Natural killer cell (primary cell): ENCODE measurements around the gene FAM187B. TPM values are rescaled to one million over a fixed set of nuclear protein-coding genes. Genes with fewer than 3 reads are reported as not detected.

Source experiments
- ATAC-seq, 3 donors: fragments of 150-1000 bp in 2 of 3; fragments of 200-7000 bp in 1 of 3; cut with Tn5 transposase; 1 replicate in 1 of 3; 2 replicates in 2 of 3; pipeline ENCODE4 v1.10.0; 2021; ENCODE audit warnings: mild to moderate bottlenecking in 2 of 3, moderate library complexity in 2 of 3
- DNase-seq, 2 donors: peaks; one replicate each; pipeline versions ENCODE4 v3.0.0 to v3.0.0-alpha.2; 2013 to 2021; ENCODE audit warnings: mixed read lengths in 1 of 2
- H3K27ac ChIP-seq: one replicate; pipeline ENCODE4 v1.5.1; 2013; ENCODE audit warnings: mild to moderate bottlenecking, low read length
- H3K27me3 ChIP-seq: one replicate; pipeline ENCODE4 v1.6.1; 2013; ENCODE audit warnings: low read length; ENCODE audit not compliant: control insufficient read depth, insufficient read depth
- H3K36me3 ChIP-seq: one replicate; pipeline ENCODE4 v1.6.1; 2013; ENCODE audit warnings: low read length; ENCODE audit not compliant: control insufficient read depth, insufficient read depth
- H3K4me1 ChIP-seq: one replicate; pipeline ENCODE4 v1.6.1; 2013; ENCODE audit warnings: low read length; ENCODE audit not compliant: control insufficient read depth, insufficient read depth
- H3K4me3 ChIP-seq: one replicate; pipeline ENCODE4 v1.5.1; 2013; ENCODE audit warnings: low read length
- H3K9me3 ChIP-seq: one replicate; pipeline ENCODE4 v1.6.1; 2013; ENCODE audit warnings: low read length; ENCODE audit not compliant: control insufficient read depth, insufficient read depth
- H3K27ac Mint-ChIP-seq, 2 donors: one replicate each; pipeline ENCODE4 v1.8.0; 2022; ENCODE audit warnings: mild to moderate bottlenecking in 2 of 2, mixed read lengths in 2 of 2, moderate library complexity in 1 of 2
- H3K27me3 Mint-ChIP-seq, 2 donors: one replicate each; pipeline ENCODE4 v1.8.0; 2022; ENCODE audit warnings: low read depth in 2 of 2, mixed read lengths in 2 of 2
- H3K36me3 Mint-ChIP-seq: one replicate; pipeline ENCODE4 v1.8.0; 2022; ENCODE audit warnings: mixed read lengths
- H3K4me1 Mint-ChIP-seq, 2 donors: one replicate each; pipeline ENCODE4 v1.8.0; 2022; ENCODE audit warnings: mixed read lengths in 2 of 2
- H3K4me3 Mint-ChIP-seq: one replicate; pipeline ENCODE4 v1.8.0; 2022; ENCODE audit warnings: mild to moderate bottlenecking, moderate library complexity, mixed read lengths
- H3K9me3 Mint-ChIP-seq, 2 donors: one replicate each; pipeline ENCODE4 v1.8.0; 2022; ENCODE audit warnings: mixed read lengths in 2 of 2
- WGBS: methylation state at CpG from one replicate; pipeline ENCODE4 v1.1.7; 2013; ENCODE audit warnings: missing lambda C conversion rate; ENCODE audit not compliant: insufficient coverage; 5-methylcytosine and 5-hydroxymethylcytosine counted together
- intact Hi-C: fragments of 100-400 bp; cut with micrococcal nuclease; formaldehyde crosslinking; loops from one replicate; pipeline ENCODE4 v1.14.2; 2022
- total RNA-seq, 4 donors: library from RNA; stranded (reverse); fragments of 120-200 nt in 1 of 4; gene quantifications; one replicate each; pipeline versions ENCODE4 v1.2.3 to v1.2.4, GENCODE V29; 2013 to 2022
- TF ChIP-seq, protein P1 (sequence below): fragments of 200-600 bp; IDR thresholded peaks from one replicate; pipeline ENCODE4 v1.8.0; 2022; ENCODE audit warnings: antibody characterized with exemption

FAM187B gene
- total RNA-seq, 3 donors from 2014 or later (not counting 1 experiment from before 2014, with no cell fraction given) = not detected

DNA sequence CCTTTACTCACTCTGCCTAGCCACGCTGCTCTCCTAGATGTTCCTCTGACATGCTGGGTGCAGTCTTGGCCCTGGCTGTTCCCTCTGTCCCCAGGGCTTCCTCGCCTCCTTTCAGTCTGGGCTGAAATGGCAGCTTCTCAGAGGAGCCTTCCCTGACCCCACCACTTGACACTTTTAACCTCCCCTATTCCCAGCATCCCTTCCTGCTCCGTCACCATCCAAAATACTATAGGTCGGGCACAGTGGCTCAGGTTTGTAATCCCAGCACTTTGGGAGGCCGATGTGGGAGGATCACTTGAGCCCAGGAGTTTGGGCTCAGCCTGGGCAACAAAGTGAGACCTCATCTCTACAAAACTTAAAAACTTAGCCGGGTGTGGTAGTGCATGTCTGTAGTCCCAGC lies 2.6 kb downstream of the FAM187B start:
- H3K36me3 Mint-ChIP-seq = no peaks in the 10 kb centered on the region
- H3K9me3 Mint-ChIP-seq = no peaks in the 10 kb centered on the region
- Histone ChIP-seq H3K36me3 (no peaks in the 10 kb centered on the region), H3K27ac (no peak overlapping the region), H3K9me3 (no peaks in the 10 kb centered on the region), H3K4me3 (no peak overlapping the region), H3K4me1 (peaks cover 11% of the 10 kb centered on the region), H3K27me3 (no peaks in the 10 kb centered on the region)
- TF ChIP-seq, protein P1, sequence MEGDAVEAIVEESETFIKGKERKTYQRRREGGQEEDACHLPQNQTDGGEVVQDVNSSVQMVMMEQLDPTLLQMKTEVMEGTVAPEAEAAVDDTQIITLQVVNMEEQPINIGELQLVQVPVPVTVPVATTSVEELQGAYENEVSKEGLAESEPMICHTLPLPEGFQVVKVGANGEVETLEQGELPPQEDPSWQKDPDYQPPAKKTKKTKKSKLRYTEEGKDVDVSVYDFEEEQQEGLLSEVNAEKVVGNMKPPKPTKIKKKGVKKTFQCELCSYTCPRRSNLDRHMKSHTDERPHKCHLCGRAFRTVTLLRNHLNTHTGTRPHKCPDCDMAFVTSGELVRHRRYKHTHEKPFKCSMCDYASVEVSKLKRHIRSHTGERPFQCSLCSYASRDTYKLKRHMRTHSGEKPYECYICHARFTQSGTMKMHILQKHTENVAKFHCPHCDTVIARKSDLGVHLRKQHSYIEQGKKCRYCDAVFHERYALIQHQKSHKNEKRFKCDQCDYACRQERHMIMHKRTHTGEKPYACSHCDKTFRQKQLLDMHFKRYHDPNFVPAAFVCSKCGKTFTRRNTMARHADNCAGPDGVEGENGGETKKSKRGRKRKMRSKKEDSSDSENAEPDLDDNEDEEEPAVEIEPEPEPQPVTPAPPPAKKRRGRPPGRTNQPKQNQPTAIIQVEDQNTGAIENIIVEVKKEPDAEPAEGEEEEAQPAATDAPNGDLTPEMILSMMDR = no peak
- no peak for ATAC-seq
- H3K4me1 Mint-ChIP-seq = no peaks in the 10 kb centered on the region
- H3K27me3 Mint-ChIP-seq = peaks cover 0 to 3% of the 10 kb centered on the region in 2 donors
- WGBS = 97% methylated on average over 6 of the region's 6 CpGs
- H3K27ac Mint-ChIP-seq = no peak overlapping the region
- DNase-seq = peak in 1 of 2 donors; percentile 2
- intact Hi-C loops = no loop called here
- no peak overlapping the region for H3K4me3 Mint-ChIP-seq

DNA sequence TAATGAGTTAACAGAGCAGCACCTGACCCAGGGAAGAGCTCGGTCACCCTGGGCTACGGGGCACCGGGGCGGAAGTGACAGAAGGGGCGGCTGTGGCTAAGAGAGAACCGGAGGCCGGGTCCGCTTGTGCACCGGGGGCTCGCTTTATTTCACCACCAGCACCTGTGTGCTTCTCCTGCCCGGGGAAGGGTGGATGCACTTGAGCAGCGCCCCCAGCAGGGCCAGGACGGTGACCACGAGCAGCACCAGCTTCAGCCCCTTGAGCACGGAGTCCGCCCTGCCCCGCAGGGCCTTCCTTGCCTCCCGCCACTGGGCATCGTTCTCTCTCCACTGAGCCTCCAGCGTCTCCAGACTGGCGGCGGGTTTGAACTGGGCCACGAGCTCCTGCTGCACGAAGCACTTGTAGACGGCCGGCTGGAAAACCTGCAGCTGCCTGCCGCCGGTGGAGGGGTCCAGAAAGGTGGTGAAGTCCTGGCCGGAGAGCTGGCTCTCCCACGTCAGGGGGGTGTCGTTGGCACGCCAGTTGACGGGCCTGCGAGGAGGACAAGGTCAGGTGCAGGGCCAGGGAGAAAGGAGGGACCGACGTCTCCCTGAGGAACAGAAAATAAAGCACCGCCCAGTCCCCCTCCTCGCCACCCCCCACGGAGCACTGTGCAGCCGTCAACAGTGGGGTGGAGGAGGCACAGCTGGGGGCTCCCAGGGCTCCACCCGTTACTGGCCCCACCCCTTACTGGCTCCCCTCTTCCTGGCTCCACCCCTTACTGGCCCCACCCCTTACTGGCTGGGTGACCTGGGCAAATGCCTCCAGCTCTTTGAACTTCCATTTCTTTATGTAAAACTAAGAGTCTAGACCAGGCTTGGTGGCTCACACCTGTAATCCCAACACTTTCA lies 3.6 kb downstream of the FAM187B start:
- Histone ChIP-seq H3K4me3 (no peak overlapping the region), H3K27me3 (no peaks in the 10 kb centered on the region), H3K4me1 (peaks cover 11% of the 10 kb centered on the region), H3K36me3 (no peaks in the 10 kb centered on the region), H3K9me3 (no peaks in the 10 kb centered on the region), H3K27ac (no peak overlapping the region)
- H3K4me1 Mint-ChIP-seq = no peaks in the 10 kb centered on the region
- no peak for ATAC-seq
- peak in 1 of 2 donors; percentile 14 for DNase-seq
- no peaks in the 10 kb centered on the region for H3K36me3 Mint-ChIP-seq
- TF ChIP-seq, protein P1 = no peak
- intact Hi-C loops = no loop called here
- H3K9me3 Mint-ChIP-seq = no peaks in the 10 kb centered on the region
- peaks cover 0 to 3% of the 10 kb centered on the region in 2 donors for H3K27me3 Mint-ChIP-seq
- no peak overlapping the region for H3K27ac Mint-ChIP-seq
- no peak overlapping the region for H3K4me3 Mint-ChIP-seq
- 85% methylated on average over 41 of the region's 41 CpGs for WGBS

DNA sequence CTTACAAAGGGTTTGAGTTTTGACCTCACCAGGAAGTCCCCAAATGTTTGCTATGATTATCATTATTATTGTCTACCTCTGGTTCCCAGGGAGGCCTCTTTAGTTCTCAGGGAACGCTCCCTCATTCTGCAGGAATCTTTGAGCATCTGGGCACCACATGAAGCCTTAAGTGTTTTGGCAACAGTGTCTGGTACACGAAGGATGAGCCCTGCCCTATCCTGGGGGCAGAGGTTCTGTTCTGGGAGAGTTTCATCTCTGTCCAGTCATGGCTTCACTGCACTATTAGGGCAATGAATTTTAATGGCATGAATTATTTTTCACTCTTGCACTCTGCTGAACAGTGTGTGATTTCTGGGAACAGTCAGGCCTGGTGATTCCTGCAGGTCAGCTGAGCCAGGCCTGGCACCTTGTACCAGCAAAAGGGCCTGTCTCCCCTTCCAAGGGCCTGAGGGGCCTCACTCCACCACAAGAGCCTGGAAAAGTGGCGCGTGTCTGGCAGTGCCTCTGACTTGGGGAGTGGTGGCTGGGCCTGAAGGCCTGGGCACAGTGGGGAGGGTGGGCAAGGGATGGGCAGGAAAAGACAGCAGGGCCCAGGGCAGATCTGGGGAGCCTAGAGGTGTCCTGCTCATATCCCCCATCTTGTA lies 4.6 kb downstream of the FAM187B start:
- Histone ChIP-seq H3K36me3 (no peaks in the 10 kb centered on the region), H3K27ac (no peak overlapping the region), H3K4me3 (no peak overlapping the region), H3K4me1 (peaks cover 11% of the 10 kb centered on the region), H3K9me3 (no peaks in the 10 kb centered on the region), H3K27me3 (no peaks in the 10 kb centered on the region)
- Mint-ChIP-seq H3K27ac (no peak overlapping the region), H3K27me3 (no peaks in the 10 kb centered on the region), H3K9me3 (no peaks in the 10 kb centered on the region), H3K4me1 (peaks cover 0 to 4% of the 10 kb centered on the region in 2 donors), H3K36me3 (no peaks in the 10 kb centered on the region), H3K4me3 (no peak overlapping the region)
- WGBS = 91% methylated on average over 4 of the region's 4 CpGs
- TF ChIP-seq, protein P1 = no peak
- intact Hi-C loops = no loop called here
- no peak for ATAC-seq
- DNase-seq = no peak
